Choroid plexus epithelial cell (primary cell): ENCODE results near the gene SCNN1A.

Experiments used
- DNase-seq: peaks from one replicate; pipeline ENCODE4 v3.0.0-alpha.2; 2010; ENCODE audit warnings: low read depth
- H3K4me3 ChIP-seq: 2 replicates; pipeline ENCODE4 v1.5.1; 2011; ENCODE audit warnings: low read depth, mild to moderate bottlenecking, control low read depth, low read length, moderate library complexity
- TF ChIP-seq, protein P1 (sequence below): conservative IDR thresholded peaks from 2 replicates; pipeline ENCODE4 v1.5.1; 2011; ENCODE audit warnings: low read depth, mild to moderate bottlenecking, control low read depth, inconsistent platforms, low read length, moderate library complexity

The SCNN1A gene

DNA sequence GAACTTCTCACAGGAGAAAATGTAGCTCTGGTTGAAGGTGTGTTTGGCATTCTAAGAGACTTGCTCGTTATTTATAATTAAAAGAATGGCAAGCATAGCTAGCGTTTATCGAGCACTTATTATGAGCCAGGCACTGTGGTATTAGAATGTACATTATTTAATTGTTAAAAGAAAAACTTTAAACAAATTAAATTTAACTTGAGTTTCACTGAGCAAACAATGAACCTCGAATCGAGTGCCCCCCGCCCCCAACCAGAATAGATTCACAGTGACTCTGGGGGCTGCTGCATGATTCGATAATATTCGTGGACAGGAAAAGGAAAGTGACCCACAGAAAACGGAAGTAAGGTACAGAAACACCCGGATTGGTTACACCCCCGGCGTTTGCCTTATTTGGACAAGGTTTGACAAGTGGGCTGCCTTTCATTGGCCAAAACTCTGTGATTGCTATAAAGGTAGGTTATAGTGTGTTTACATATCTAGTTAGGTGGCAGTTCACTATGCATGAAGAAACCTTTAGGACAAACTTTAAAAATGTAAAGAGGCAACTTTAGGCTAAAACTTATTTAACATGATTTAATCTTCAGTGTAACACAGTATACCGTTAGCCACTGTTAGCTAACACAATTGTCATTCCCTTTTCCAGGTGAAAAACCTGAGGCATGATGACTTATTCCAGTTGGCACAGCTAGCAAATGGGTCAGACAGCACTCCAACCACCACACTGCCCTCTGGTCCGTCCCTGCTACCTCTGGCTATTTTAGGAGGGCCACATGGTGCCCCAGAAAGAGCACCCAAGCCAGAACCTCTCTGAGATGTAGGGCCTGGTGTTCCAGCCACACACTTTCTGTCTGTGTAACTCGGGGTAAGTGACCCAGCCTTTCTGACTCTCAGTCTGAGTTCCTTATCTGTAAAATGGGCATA is 7.1 kb downstream of the SCNN1A start:
- TF ChIP-seq, protein P1, sequence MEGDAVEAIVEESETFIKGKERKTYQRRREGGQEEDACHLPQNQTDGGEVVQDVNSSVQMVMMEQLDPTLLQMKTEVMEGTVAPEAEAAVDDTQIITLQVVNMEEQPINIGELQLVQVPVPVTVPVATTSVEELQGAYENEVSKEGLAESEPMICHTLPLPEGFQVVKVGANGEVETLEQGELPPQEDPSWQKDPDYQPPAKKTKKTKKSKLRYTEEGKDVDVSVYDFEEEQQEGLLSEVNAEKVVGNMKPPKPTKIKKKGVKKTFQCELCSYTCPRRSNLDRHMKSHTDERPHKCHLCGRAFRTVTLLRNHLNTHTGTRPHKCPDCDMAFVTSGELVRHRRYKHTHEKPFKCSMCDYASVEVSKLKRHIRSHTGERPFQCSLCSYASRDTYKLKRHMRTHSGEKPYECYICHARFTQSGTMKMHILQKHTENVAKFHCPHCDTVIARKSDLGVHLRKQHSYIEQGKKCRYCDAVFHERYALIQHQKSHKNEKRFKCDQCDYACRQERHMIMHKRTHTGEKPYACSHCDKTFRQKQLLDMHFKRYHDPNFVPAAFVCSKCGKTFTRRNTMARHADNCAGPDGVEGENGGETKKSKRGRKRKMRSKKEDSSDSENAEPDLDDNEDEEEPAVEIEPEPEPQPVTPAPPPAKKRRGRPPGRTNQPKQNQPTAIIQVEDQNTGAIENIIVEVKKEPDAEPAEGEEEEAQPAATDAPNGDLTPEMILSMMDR = no peak
- no peak overlapping the region for H3K4me3 ChIP-seq
- DNase-seq = no peak

DNA sequence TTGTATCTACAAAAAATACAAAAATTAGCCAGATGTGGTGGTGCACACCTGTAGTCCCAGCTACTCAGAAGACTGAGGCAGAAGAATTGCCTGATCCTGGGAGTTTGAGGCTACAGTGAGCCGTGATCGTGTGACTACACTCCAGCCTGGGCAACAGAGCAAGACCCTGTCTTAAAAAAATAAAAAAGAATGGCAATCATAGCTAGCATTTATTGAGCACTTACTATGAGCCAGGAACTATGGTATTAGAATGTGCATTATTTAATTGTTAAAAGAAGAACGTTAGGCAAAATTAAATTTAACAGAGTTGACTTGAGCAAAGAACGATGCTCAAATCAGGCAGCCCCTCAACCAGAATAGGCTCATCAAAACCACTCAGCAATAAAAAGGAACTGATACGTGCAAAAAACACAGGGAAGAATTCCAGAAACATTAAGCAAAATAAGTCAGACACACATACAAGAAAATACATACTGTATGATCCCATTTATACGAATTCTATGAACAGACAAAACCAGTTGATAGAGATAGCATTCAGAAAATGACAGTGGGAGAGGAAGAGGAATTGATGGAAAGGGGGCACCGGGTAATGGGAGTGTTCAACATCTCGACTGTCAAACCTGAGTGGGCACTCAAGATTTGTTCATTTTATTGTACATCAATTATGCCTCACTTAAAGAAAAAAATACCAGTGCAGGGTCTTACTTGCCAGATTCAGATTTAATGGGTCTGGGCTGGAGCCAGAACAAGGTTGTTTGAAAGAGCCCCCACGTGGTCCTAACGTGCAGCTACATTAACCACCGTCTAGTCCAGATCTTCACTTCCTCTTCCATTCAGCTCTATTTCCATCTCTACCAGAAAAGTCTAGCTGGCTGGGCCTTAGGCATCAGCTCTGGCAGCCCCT is 8.0 kb downstream of the SCNN1A start:
- peak; percentile 74 for DNase-seq
- H3K4me3 ChIP-seq = no peak overlapping the region
- TF ChIP-seq, protein P1 = peak; percentile 49

DNA sequence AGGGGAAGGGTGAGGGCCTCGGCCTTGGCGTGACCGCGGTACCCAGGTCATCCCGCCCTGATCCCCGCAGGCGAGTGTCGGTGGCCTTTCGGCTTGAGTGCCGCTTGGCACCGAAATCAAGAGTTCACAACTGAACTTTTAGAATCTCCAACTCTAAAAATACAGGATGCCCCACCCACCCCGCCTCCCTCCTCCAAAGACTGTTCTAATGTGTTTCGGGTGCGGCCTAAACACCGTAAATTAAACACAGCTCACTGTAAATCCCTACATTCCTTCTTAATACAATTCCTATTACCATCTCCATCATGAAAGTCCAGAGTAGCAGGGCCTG is 11.4 kb downstream of the SCNN1A start:
- H3K4me3 ChIP-seq = peak overlapping the region; percentile 64
- TF ChIP-seq, protein P1 = no peak
- no peak for DNase-seq

DNA sequence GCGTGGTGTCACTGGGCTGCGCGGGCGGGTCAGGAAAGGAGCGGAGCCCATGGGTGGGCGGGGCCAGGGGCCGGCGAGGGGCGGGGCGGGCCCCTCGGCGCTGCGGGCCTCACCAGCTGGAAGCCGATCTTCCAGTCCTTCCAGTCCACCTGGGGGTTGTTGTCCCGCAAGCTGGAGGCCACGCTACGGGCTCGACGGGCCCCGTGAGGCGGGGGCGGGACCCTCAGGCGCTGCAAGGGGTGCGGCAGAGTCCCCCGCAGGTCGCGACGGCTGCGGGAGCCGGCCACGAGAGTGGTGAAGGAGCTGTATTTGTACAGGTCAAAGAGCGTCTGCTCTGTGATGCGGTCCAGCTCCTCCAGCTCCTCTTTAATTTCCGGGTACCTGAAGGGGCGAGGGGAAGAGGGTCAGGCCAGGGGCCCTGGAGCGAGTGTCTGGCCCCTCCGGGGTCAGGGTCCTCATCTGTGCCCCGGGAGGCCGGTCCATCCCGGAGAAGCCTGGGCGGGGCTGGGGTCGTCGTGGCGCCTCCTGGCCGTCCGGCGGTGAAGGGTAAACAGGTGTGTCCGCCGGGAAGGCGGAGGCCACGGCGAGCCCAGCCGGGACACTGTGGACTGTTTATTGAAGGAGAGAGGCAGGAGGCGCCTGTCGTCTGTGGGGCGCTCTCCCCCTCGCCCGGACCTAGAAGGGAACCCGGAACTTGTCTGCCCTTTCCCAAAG is 11.9 kb downstream of the SCNN1A start:
- TF ChIP-seq, protein P1 = no peak
- peak; percentile 57 for DNase-seq
- peak overlapping the region; percentile 64 for H3K4me3 ChIP-seq

DNA sequence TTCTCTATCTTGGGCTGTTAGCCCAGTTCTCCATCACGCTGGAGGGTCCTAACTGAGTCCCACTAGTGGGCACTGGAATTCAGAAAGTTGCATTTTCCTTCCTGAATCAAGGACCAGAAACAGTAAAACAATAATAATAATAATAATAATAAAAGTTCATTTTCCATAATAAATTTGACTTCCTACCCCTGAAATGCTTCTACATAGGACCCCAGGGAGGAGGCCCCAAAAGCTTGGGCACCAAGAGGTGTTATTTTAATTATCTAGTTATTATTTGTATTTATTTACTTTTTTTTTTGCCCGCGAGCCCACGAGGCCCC is 12.4 kb downstream of the SCNN1A start:
- H3K4me3 ChIP-seq = peak overlapping the region; percentile 21
- no peak for DNase-seq
- TF ChIP-seq, protein P1 = no peak

DNA sequence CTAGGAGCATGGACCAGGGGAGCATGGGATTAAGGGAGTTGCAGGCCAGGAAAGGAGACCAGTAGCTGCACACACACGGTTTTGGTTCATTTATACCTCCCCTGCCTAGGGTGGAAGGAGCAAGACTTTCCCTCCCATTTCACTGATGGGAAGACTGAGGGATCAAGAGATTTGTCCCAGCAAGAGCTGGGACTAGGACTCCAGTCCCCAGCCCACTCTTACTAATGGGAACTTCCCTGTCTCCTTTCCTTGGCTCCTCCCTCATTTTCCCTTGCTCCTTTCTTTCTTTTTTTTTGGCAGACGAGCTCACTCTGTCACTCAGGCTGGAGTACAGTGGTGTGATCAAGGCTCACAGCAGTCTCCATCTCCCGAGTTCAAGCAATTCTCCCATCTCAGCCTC is 13.0 kb downstream of the SCNN1A start:
- DNase-seq = no peak
- H3K4me3 ChIP-seq = no peak overlapping the region
- TF ChIP-seq, protein P1 = no peak
